UCSD-AML1 (cell line): ENCODE measurements around the gene FAM204A.

Experiments
- DNase-seq: peaks from one replicate; lab custom pipeline; 2025; ENCODE audit not compliant: unreplicated experiment; lab: John Stamatoyannopoulos, UW

FAM204A gene

DNA sequence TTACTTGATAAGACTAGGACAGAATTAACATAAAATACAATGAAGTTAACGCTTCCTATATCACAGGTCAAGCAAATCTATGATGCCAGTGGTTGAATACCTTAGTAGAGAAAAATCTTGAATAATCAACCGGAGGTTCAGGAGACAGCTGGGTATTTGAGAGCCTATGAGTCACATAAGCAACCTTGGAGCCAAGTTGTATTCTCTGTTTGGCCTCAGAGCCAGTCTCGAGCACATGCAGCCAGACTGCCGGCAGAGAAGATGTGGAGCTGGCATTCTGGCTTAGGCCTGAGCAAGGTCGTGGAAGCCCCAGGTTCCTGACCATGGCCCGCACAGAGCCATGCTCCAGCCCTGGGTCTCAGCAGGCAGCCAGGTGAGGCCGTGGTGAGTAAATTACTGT lies 90.3 kb downstream of the FAM204A start:
- DNase-seq = no peak

DNA sequence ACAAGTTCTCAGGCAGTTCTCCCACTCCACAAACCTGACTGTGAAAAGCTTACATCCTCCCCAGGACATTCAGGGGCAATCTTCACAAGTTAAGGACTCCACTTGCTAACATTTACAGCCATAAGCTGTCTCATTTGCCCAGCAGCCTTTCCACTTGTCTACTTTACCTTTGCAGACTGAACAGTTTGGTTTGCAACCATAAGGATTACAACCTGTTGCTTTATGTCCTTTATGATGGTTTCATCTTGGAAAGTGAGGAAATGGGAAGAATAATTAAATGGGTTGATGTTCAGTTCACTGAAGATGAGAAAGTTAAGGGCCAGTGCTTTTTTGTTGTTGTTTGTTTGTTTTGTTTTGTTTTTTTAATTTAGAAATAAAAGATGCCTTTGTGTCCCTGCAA lies 92.4 kb downstream of the FAM204A start:
- DNase-seq = no peak
